BLaER1 (cell line): ENCODE data around the gene CFAP300.

ENCODE experiments used
- H3K27ac ChIP-seq: shearing (Covaris generic); formaldehyde crosslinking; 2 replicates; pipeline ENCODE4 v1.8.1; 2022
- H3K27me3 ChIP-seq: shearing (Covaris generic); formaldehyde crosslinking; 2 replicates; pipeline ENCODE4 v1.8.1; 2022
- H3K36me3 ChIP-seq: shearing (Covaris generic); formaldehyde crosslinking; 2 replicates; pipeline ENCODE4 v1.8.1; 2022
- H3K4me1 ChIP-seq: shearing (Covaris generic); formaldehyde crosslinking; 2 replicates; pipeline ENCODE4 v1.8.1; 2022
- H3K4me2 ChIP-seq: shearing (Covaris generic); formaldehyde crosslinking; 2 replicates; pipeline ENCODE4 v1.8.1; 2022
- H3K4me3 ChIP-seq: shearing (Covaris generic); formaldehyde crosslinking; 2 replicates; pipeline ENCODE4 v1.8.1; 2022
- H3K9ac ChIP-seq: shearing (Covaris generic); formaldehyde crosslinking; 2 replicates; pipeline ENCODE4 v1.8.1; 2022
- H3K9me3 ChIP-seq: shearing (Covaris generic); formaldehyde crosslinking; 2 replicates; pipeline ENCODE4 v1.8.1; 2022
- H4K20me1 ChIP-seq: shearing (Covaris generic); formaldehyde crosslinking; 2 replicates; pipeline ENCODE4 v1.8.1; 2022
- Cebpa-rat ChIP-seq: shearing (Covaris generic); IDR thresholded peaks from 2 replicates; pipeline ENCODE4 v1.8.1; 2022

CFAP300 gene

DNA sequence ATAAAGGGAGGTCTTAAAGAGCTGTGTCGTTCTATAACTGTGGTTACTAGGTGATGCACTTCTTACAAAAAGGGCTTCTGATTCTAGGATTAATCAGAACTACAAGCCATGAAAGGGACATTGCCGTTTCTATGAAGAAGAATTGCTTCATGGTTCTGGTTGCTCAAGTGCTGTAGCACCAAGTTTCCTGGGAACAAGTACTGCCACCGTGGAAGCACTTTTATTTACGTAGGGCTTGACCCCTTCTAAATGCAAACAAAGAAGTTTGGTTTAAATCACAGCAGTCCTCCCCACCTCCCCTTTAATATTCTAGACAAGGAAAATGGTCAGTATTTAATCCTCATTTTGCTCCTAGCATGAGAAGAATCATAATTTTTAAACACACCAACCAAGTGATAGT, 72.8 kb downstream of the CFAP300 start:
- TF ChIP-seq Cebpa-rat, result no peak
- no peak overlapping the region for H3K4me3 ChIP-seq
- H3K4me1 ChIP-seq, result peaks cover 14% of the 10 kb centered on the region
- no peaks in the 10 kb centered on the region for H4K20me1 ChIP-seq
- H3K27me3 ChIP-seq, result no peaks in the 10 kb centered on the region
- H3K4me2 ChIP-seq, result no peak overlapping the region
- peaks cover 5% of the 10 kb centered on the region for H3K36me3 ChIP-seq
- H3K9me3 ChIP-seq, result peaks cover 17% of the 10 kb centered on the region
- no peak overlapping the region for H3K9ac ChIP-seq
- no peak overlapping the region for H3K27ac ChIP-seq

DNA sequence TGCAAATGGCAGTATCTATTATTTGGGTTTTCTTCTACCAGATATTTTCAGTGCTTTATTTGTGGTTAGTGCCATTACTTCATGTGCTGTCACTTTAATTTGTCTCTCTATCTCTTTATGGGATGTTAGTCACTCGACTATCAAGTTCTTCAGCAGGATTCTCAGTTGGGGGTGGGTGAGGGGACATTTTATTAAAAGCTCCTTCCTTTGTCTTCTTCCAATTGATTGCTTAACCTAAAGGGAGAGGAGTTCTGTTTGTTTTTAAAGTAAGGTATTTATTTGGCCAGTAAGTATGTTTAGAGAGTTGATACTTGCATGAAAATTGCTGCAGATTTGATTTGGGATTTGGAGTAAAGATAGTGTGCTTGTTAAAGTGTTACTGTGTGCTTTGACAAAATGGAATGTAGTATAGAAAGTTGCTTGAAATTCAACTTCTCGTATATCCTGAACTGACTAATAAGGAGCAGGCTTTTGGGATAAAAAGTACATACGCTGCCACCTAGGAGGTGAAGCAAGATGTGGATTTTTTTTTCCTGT, 73.3 kb downstream of the CFAP300 start:
- no peaks in the 10 kb centered on the region for H3K27me3 ChIP-seq
- H3K9me3 ChIP-seq, result peaks cover 20% of the 10 kb centered on the region
- H3K4me3 ChIP-seq, result no peak overlapping the region
- no peaks in the 10 kb centered on the region for H4K20me1 ChIP-seq
- no peak overlapping the region for H3K27ac ChIP-seq
- H3K36me3 ChIP-seq, result peaks cover 8% of the 10 kb centered on the region
- H3K9ac ChIP-seq, result no peak overlapping the region
- peaks cover 14% of the 10 kb centered on the region for H3K4me1 ChIP-seq
- TF ChIP-seq Cebpa-rat, result no peak
- no peak overlapping the region for H3K4me2 ChIP-seq

DNA sequence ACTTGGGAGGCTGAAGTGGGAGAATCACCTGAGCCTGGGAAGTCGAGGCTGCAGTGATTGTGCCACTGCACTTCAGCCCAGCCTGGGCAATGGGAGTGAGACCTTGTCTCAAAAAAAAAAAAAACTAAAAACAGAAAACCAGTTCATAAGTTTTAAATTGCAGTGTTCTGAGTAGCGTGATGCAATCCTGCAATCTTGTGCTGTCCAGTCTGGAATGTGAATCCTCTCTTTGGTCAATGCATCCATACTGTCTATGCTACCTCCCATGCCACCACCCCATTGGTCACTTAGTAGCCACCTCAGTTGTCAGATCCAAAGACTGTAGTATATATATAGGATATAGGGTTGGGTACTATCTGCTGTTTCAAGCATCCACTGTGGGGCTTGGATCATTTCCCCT, 74.1 kb downstream of the CFAP300 start:
- peaks cover 16% of the 10 kb centered on the region for H3K36me3 ChIP-seq
- H3K27me3 ChIP-seq, result no peaks in the 10 kb centered on the region
- H3K4me3 ChIP-seq, result no peak overlapping the region
- H3K4me1 ChIP-seq, result peaks cover 14% of the 10 kb centered on the region
- H3K9ac ChIP-seq, result no peak overlapping the region
- no peak for TF ChIP-seq Cebpa-rat
- no peak overlapping the region for H3K4me2 ChIP-seq
- peaks cover 28% of the 10 kb centered on the region for H3K9me3 ChIP-seq
- H4K20me1 ChIP-seq, result no peaks in the 10 kb centered on the region
- no peak overlapping the region for H3K27ac ChIP-seq
